ENCODE measurements around the gene P2RY2.

Gene P2RY2

DNA sequence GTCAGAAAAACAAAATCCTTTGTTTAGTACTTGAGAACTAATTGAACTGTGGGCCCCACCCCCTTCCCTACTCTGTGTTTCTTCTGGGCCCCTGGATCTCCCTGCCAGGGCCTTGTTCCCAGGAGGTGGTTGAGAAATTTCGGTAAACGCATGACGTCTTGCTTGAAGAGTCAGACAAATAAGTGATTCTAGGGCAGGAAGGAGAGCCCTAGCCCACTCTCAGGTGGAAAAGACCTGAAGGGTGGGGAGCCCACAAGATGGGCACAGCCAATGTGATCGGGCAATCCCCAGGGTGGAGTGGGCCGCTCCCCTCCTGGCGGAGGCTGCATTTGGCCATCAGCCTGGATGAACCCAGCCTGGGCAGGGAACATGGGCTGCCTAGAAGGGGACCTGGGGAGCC is 16.8 kb upstream of the P2RY2 start:
- H3K27ac ChIP-seq (replicated peaks; ENCODE audit: low read length): no peak overlapping the region
- H3K14ac ChIP-seq (ENCODE audit: low read length): no peak overlapping the region

GRCh38 chr11:73201888-73202780 is 15.9 kb upstream of the P2RY2 start:
- H2AK5ac ChIP-seq (ENCODE audit: low read depth, low read length): no peak overlapping the region
- no peaks in the 10 kb centered on the region for H3K27me3 ChIP-seq (ENCODE audit: control insufficient read depth in 3 of 3, insufficient read depth in 3 of 3, low read depth in 1 of 3, low read length in 3 of 3)
- no CpG with 5 or more reads among the region's 8 CpGs for WGBS, 2 donors (ENCODE audit: extremely low coverage in 2 of 2, insufficient read length in 2 of 2, insufficient replicate concordance in 1 of 2)
- H4K91ac ChIP-seq (ENCODE audit: low read depth, low read length, poor library complexity): no peak overlapping the region
- peak overlapping the region; percentile 4 for H2BK5ac ChIP-seq (ENCODE audit: low read length)
- H3K79me1 ChIP-seq (ENCODE audit: low read depth, low read length): no peaks in the 10 kb centered on the region
- H3K4me2 ChIP-seq (ENCODE audit: insufficient read depth, low read length, poor library complexity, severe bottlenecking): no peak overlapping the region
- H2BK15ac ChIP-seq (ENCODE audit: low read length): no peak overlapping the region
- H3K4ac ChIP-seq (ENCODE audit: low read length): no peak overlapping the region
- peaks cover 20 to 22% of the 10 kb centered on the region in 2 donors for H3K4me1 ChIP-seq (ENCODE audit: control insufficient read depth in 2 of 2, insufficient read depth in 1 of 2, low read depth in 1 of 2, low read length in 2 of 2)
- H3K18ac ChIP-seq (ENCODE audit: low read length): no peak overlapping the region
- H3K4me3 ChIP-seq (ENCODE audit: low read length in 2 of 2): no peak overlapping the region
- no peak overlapping the region for H3K23ac ChIP-seq (ENCODE audit: low read depth, low read length, poor library complexity)
- no peaks in the 10 kb centered on the region for H3K36me3 ChIP-seq (replicated peaks in 1 of 2; ENCODE audit: control insufficient read depth in 2 of 2, insufficient read depth in 2 of 2, low read length in 2 of 2)
- no peak overlapping the region for H2BK12ac ChIP-seq (ENCODE audit: low read length)
- no peak for DNase-seq (ENCODE audit: low spot score)
- no peak overlapping the region for H2BK120ac ChIP-seq (ENCODE audit: low read depth, low read length)
- H3K14ac ChIP-seq (ENCODE audit: low read length): no peak overlapping the region
- no peak overlapping the region for H4K8ac ChIP-seq (ENCODE audit: low read depth, low read length)
- H3K9ac ChIP-seq (ENCODE audit: low read depth, low read length, poor library complexity): no peak overlapping the region
- no peak overlapping the region for H3K27ac ChIP-seq (replicated peaks; ENCODE audit: low read length)
- no peak overlapping the region for H2AFZ ChIP-seq (ENCODE audit: low read length)
- H3K9me3 ChIP-seq (replicated peaks in 1 of 2; ENCODE audit: control insufficient read depth in 2 of 2, insufficient read depth in 1 of 2, low read depth in 1 of 2, low read length in 2 of 2): no peaks in the 10 kb centered on the region

More for the DNA sequence above, 16.8 kb upstream of the P2RY2 start:
- H3K36me3 ChIP-seq (replicated peaks in 1 of 2; ENCODE audit: control insufficient read depth in 2 of 2, insufficient read depth in 2 of 2, low read length in 2 of 2): no peaks in the 10 kb centered on the region
- peak overlapping the region; percentile 29 for H4K8ac ChIP-seq (ENCODE audit: low read depth, low read length)
- no peak for DNase-seq (ENCODE audit: low spot score)
- H2BK15ac ChIP-seq (ENCODE audit: low read length): peak overlapping the region; percentile 32
- no peak overlapping the region for H2BK120ac ChIP-seq (ENCODE audit: low read depth, low read length)
- H3K9me3 ChIP-seq (replicated peaks in 1 of 2; ENCODE audit: control insufficient read depth in 2 of 2, insufficient read depth in 1 of 2, low read depth in 1 of 2, low read length in 2 of 2): no peaks in the 10 kb centered on the region
- H2AK5ac ChIP-seq (ENCODE audit: low read depth, low read length): peak overlapping the region; percentile 11
- peaks cover 0 to 3% (median 0%) of the 10 kb centered on the region in 3 experiments for H3K27me3 ChIP-seq (ENCODE audit: control insufficient read depth in 3 of 3, insufficient read depth in 3 of 3, low read depth in 1 of 3, low read length in 3 of 3)
- H3K79me1 ChIP-seq (ENCODE audit: low read depth, low read length): no peaks in the 10 kb centered on the region
- peak overlapping the region; percentile 92 for H3K18ac ChIP-seq (ENCODE audit: low read length)
- no peak overlapping the region for H3K23ac ChIP-seq (ENCODE audit: low read depth, low read length, poor library complexity)
- H3K4ac ChIP-seq (ENCODE audit: low read length): no peak overlapping the region
- H2AFZ ChIP-seq (ENCODE audit: low read length): no peak overlapping the region
- peak overlapping the region; percentile 34 for H4K91ac ChIP-seq (ENCODE audit: low read depth, low read length, poor library complexity)
- peak overlapping the region; percentile 27 for H2BK12ac ChIP-seq (ENCODE audit: low read length)
- no peak overlapping the region for H3K9ac ChIP-seq (ENCODE audit: low read depth, low read length, poor library complexity)
- peak overlapping the region; percentile 4 for H2BK5ac ChIP-seq (ENCODE audit: low read length)
- peak overlapping the region in 1 of 2 donors; percentile 19 for H3K4me3 ChIP-seq (ENCODE audit: low read length in 2 of 2)
- peaks cover 20 to 22% of the 10 kb centered on the region in 2 donors for H3K4me1 ChIP-seq (ENCODE audit: control insufficient read depth in 2 of 2, insufficient read depth in 1 of 2, low read depth in 1 of 2, low read length in 2 of 2)
- no CpG with 5 or more reads among the region's 6 CpGs for WGBS, 2 donors (ENCODE audit: extremely low coverage in 2 of 2, insufficient read length in 2 of 2, insufficient replicate concordance in 1 of 2)
- no peak overlapping the region for H3K4me2 ChIP-seq (ENCODE audit: insufficient read depth, low read length, poor library complexity, severe bottlenecking)

- no CpG with 5 or more reads among the region's 6 CpGs for WGBS, 2 donors (ENCODE audit: extremely low coverage in 2 of 2, insufficient read length in 2 of 2, insufficient replicate concordance in 1 of 2)
- no peak overlapping the region for H4K8ac ChIP-seq (ENCODE audit: low read depth, low read length)
- no peak for DNase-seq (ENCODE audit: low spot score)
These were observed 14.8 kb upstream of the P2RY2 start for GRCh38 chr11:73203322-73203721.

GRCh38 chr11:73203790-73204189 is 14.3 kb upstream of the P2RY2 start:
- Histone ChIP-seq H3K79me1 (ENCODE audit: low read depth, low read length) (no peaks in the 10 kb centered on the region), H2BK15ac (ENCODE audit: low read length) (no peak overlapping the region), H3K14ac (ENCODE audit: low read length) (peak overlapping the region; percentile 43), H3K27ac (replicated peaks; ENCODE audit: low read length) (no peak overlapping the region), H3K36me3 (replicated peaks in 1 of 2; ENCODE audit: control insufficient read depth in 2 of 2, insufficient read depth in 2 of 2, low read length in 2 of 2) (no peaks in the 10 kb centered on the region), H3K27me3 (ENCODE audit: control insufficient read depth in 3 of 3, insufficient read depth in 3 of 3, low read depth in 1 of 3, low read length in 3 of 3) (no peaks in the 10 kb centered on the region), H3K9me3 (replicated peaks in 1 of 2; ENCODE audit: control insufficient read depth in 2 of 2, insufficient read depth in 1 of 2, low read depth in 1 of 2, low read length in 2 of 2) (no peaks in the 10 kb centered on the region), H2BK5ac (ENCODE audit: low read length) (no peak overlapping the region), H2BK12ac (ENCODE audit: low read length) (no peak overlapping the region), H3K4me1 (ENCODE audit: control insufficient read depth in 2 of 2, insufficient read depth in 1 of 2, low read depth in 1 of 2, low read length in 2 of 2) (peaks cover 15 to 17% of the 10 kb centered on the region in 2 donors), H3K4me3 (ENCODE audit: low read length in 2 of 2) (no peak overlapping the region), H2BK120ac (ENCODE audit: low read depth, low read length) (no peak overlapping the region), H2AFZ (ENCODE audit: low read length) (no peak overlapping the region), H3K4me2 (ENCODE audit: insufficient read depth, low read length, poor library complexity, severe bottlenecking) (no peak overlapping the region), H3K23ac (ENCODE audit: low read depth, low read length, poor library complexity) (no peak overlapping the region), H3K4ac (ENCODE audit: low read length) (no peak overlapping the region), H3K18ac (ENCODE audit: low read length) (no peak overlapping the region), H4K8ac (ENCODE audit: low read depth, low read length) (no peak overlapping the region), H3K9ac (ENCODE audit: low read depth, low read length, poor library complexity) (no peak overlapping the region), H2AK5ac (ENCODE audit: low read depth, low read length) (peak overlapping the region; percentile 29), H4K91ac (ENCODE audit: low read depth, low read length, poor library complexity) (no peak overlapping the region)
- no peak for DNase-seq (ENCODE audit: low spot score)
- no CpG with 5 or more reads among the region's 4 CpGs for WGBS, 2 donors (ENCODE audit: extremely low coverage in 2 of 2, insufficient read length in 2 of 2, insufficient replicate concordance in 1 of 2)

More at GRCh38 chr11:73203322-73203721, 14.8 kb upstream of the P2RY2 start:
- H2BK15ac ChIP-seq (ENCODE audit: low read length): no peak overlapping the region
- H2BK12ac ChIP-seq (ENCODE audit: low read length): no peak overlapping the region
- H2AK5ac ChIP-seq (ENCODE audit: low read depth, low read length): no peak overlapping the region
- no peak overlapping the region for H2BK120ac ChIP-seq (ENCODE audit: low read depth, low read length)
- no peak overlapping the region for H3K9ac ChIP-seq (ENCODE audit: low read depth, low read length, poor library complexity)
- H3K9me3 ChIP-seq (replicated peaks in 1 of 2; ENCODE audit: control insufficient read depth in 2 of 2, insufficient read depth in 1 of 2, low read depth in 1 of 2, low read length in 2 of 2): no peaks in the 10 kb centered on the region
- no peak overlapping the region for H2BK5ac ChIP-seq (ENCODE audit: low read length)
- H3K4ac ChIP-seq (ENCODE audit: low read length): no peak overlapping the region
- no peak overlapping the region for H3K14ac ChIP-seq (ENCODE audit: low read length)
- no peaks in the 10 kb centered on the region for H3K27me3 ChIP-seq (ENCODE audit: control insufficient read depth in 3 of 3, insufficient read depth in 3 of 3, low read depth in 1 of 3, low read length in 3 of 3)
- H3K18ac ChIP-seq (ENCODE audit: low read length): no peak overlapping the region
- H3K4me1 ChIP-seq (ENCODE audit: control insufficient read depth in 2 of 2, insufficient read depth in 1 of 2, low read depth in 1 of 2, low read length in 2 of 2): peaks cover 18 to 22% of the 10 kb centered on the region in 2 donors
- no peak overlapping the region for H2AFZ ChIP-seq (ENCODE audit: low read length)
- no peak overlapping the region for H3K4me2 ChIP-seq (ENCODE audit: insufficient read depth, low read length, poor library complexity, severe bottlenecking)
- H3K23ac ChIP-seq (ENCODE audit: low read depth, low read length, poor library complexity): no peak overlapping the region
- no peak overlapping the region for H4K91ac ChIP-seq (ENCODE audit: low read depth, low read length, poor library complexity)
- H3K27ac ChIP-seq (replicated peaks; ENCODE audit: low read length): no peak overlapping the region
- H3K36me3 ChIP-seq (replicated peaks in 1 of 2; ENCODE audit: control insufficient read depth in 2 of 2, insufficient read depth in 2 of 2, low read length in 2 of 2): no peaks in the 10 kb centered on the region
- H3K4me3 ChIP-seq (ENCODE audit: low read length in 2 of 2): no peak overlapping the region
- H3K79me1 ChIP-seq (ENCODE audit: low read depth, low read length): no peaks in the 10 kb centered on the region
